Right lobe of liver (tissue), 6 donors: Measurements from ENCODE around the gene SPG11. TPM values are rescaled to one million over a fixed set of nuclear protein-coding genes. Genes with fewer than 3 reads are reported as not detected.

Experiments used
- ATAC-seq, 4 donors: fragments of 200-7000 bp; cut with Tn5 transposase; one replicate each; pipeline ENCODE4 v1.9.1; 2020; ENCODE audit warnings: mild to moderate bottlenecking in 4 of 4, moderate library complexity in 4 of 4
- DNase-seq, 3 donors: peaks; one replicate each; pipeline ENCODE4 v3.0.0-alpha.2; 2020
- H3K27ac ChIP-seq, 3 donors: fragments of 200-600 bp; one replicate each; pipeline ENCODE4 v1.8.0; 2022
- H3K27me3 ChIP-seq, 2 donors: fragments of 200-600 bp; one replicate each; pipeline ENCODE4 v1.8.0; 2022
- H3K36me3 ChIP-seq, 4 donors: fragments of 200-600 bp; sonication (generic) in 1 of 4; one replicate each; pipeline versions ENCODE4 v1.5.1 to v1.8.0; 2017 to 2022; ENCODE audit warnings: control low read depth in 1 of 4
- H3K4me1 ChIP-seq, 4 donors: fragments of 200-600 bp; sonication (generic) in 1 of 4; one replicate each; pipeline versions ENCODE4 v1.5.1 to v1.8.0; 2017 to 2022; ENCODE audit warnings: control low read depth in 1 of 4
- H3K4me3 ChIP-seq, 3 donors: fragments of 200-600 bp; one replicate each; pipeline ENCODE4 v1.8.0; 2022
- H3K9me3 ChIP-seq, 4 donors: fragments of 200-600 bp; sonication (generic) in 1 of 4; one replicate each; pipeline versions ENCODE4 v1.5.1 to v1.8.0; 2017 to 2022; ENCODE audit warnings: control low read depth in 1 of 4
- CTCF ChIP-seq, 4 donors: fragments of 200-600 bp in 3 of 4; fragments of 450-650 bp in 1 of 4; IDR thresholded peaks; one replicate each; pipeline versions ENCODE4 v1.5.1 to v1.8.0; 2016 to 2022; ENCODE audit warnings: antibody characterized with exemption in 4 of 4, mild to moderate bottlenecking in 2 of 4
- POLR2A ChIP-seq: fragments of 450-650 bp; IDR thresholded peaks from one replicate; pipeline ENCODE4 v1.6.1; 2017; ENCODE audit warnings: antibody characterized with exemption, mild to moderate bottlenecking
- WGBS: methylation state at CpG from one replicate; pipeline ENCODE4 v1.1.6; 2018; ENCODE audit warnings: low coverage, low lambda C conversion rate; ENCODE audit not compliant: insufficient coverage; ENCODE audit errors: missing lambda C conversion rate; 5-methylcytosine and 5-hydroxymethylcytosine counted together
- intact Hi-C, 2 donors: fragments of 100-400 bp; cut with DNase I; formaldehyde crosslinking; loops; one replicate each; pipeline versions ENCODE4 v1.11.2 to v1.14.1; 2022
- total RNA-seq, 6 experiments: library from RNA; depleted of rRNA in 2 of 6; stranded (reverse); fragments of >200 nt in 2 of 6; fragmentation: NEBNext Ultra II Directional in 3 of 6; extraction: Animal tissue kit (Norgen Biotek cat#: 25700) in 3 of 6; gene quantifications; one replicate each; pipeline versions ENCODE4 v1.1.0 to v1.2.4, GENCODE V29; 2016 to 2023
- donor health status: DM: no; HTN: yes; CAD: no.
- donor health status: DM: no; HTN: no; CAD: no.
- donor health status: DM: no; HTN: no; CAD: no.
- donor health status: DM: no; HTN: yes; CAD: no.
- donor health status: DM: no; HTN: yes; CAD: no.

Gene SPG11
- total RNA-seq, 6 experiments from 2014 or later = 35.4 to 55.6 (median 40.8) TPM

- TF ChIP-seq POLR2A (no peak), CTCF (IDR thresholded peaks at IDR 0.05) (no peak)
- H3K27ac ChIP-seq = no peak overlapping the region
- intact Hi-C loops = loop anchor here (10.0 kb wide), 1 partner anchor 66 kb away; the partner anchor contains the start of gene TRIM69 (in 2 of the 2)
These were observed 5.5 kb upstream of the SPG11 start for GRCh38 chr15:44668921-44669320.

DNA sequence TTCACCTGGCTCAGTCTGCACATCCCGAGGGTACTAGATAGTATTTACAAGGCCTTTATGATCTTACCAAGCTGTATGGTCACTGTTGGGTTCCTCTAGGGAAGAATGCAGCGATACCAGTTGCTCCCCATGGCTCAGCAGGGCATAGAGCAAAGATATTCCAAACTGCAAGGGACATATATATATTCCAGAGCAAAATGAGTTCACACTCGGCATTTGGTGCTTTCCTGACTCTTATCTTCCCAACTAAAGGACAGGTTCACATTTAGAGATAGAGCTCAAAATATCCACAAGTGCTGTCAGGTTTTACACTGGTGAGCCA, 3.5 kb upstream of the SPG11 start:
- H3K9me3 ChIP-seq = no peaks in the 10 kb centered on the region
- no peak overlapping the region for H3K4me3 ChIP-seq
- DNase-seq (no peak), ATAC-seq (no peak)
- H3K36me3 ChIP-seq = no peaks in the 10 kb centered on the region
- WGBS = 50% methylated on average over 3 of the region's 3 CpGs
- H3K27ac ChIP-seq = no peak overlapping the region
- TF ChIP-seq CTCF (IDR thresholded peaks at IDR 0.05) = no peak
- no peak for TF ChIP-seq POLR2A
- intact Hi-C loops = loop anchor here (10.0 kb wide), 1 partner anchor 68 kb away; the partner anchor contains the start of gene TRIM69 (in 2 of the 2)
- no peaks in the 10 kb centered on the region for H3K27me3 ChIP-seq
- peaks cover 0 to 11% (median 2%) of the 10 kb centered on the region in 4 donors for H3K4me1 ChIP-seq

More at GRCh38 chr15:44668921-44669320, 5.5 kb upstream of the SPG11 start:
- Histone ChIP-seq H3K9me3 (no peaks in the 10 kb centered on the region), H3K4me1 (peaks cover 0 to 3% (median 0%) of the 10 kb centered on the region in 4 donors), H3K27me3 (no peaks in the 10 kb centered on the region), H3K36me3 (no peaks in the 10 kb centered on the region), H3K4me3 (no peak overlapping the region)
- no peak for ATAC-seq
- WGBS = 35% methylated on average over 2 of the region's 2 CpGs
- DNase-seq = no peak

DNA sequence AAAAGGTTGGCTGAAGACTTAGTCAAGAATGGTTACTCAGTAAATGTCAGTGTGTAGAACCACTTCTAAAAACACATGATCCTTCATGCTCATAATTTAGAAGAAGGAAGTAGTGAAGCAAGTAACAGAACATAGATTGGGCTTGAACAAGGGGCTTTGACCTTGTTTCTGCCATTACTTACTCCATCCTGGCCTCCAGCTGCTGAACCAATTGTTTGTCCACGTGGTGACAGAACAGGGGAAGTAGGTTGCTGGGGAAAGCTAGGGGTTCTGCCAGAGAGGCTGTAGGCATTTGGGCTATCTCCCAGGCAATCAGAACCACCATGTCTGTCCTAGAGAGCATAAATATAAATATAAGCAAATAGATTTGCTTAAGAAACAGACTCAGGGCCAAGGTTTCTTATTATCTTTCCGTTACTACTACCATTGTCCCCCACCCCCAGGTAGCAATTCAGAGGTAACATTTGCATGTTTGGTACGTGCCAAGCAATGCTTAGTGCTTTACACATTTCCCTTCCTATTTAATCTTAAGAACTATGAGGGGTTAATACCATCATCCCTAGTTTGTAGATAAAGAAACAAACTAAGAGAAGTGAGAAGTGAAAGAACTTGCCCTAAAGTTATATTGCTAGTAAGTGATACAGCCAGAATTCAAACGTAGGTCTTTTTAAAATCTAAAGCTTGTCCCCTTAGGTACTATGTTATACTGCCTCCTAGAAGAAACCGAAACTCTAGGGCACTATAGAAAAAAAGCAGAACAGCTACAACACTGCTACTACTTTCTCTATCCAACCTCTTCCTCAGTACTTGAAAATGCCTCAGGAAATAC, 3.0 kb upstream of the SPG11 start:
- no peak overlapping the region for H3K27ac ChIP-seq
- 32% methylated on average over 5 of the region's 5 CpGs for WGBS
- ATAC-seq (no peak), DNase-seq (no peak)
- H3K36me3 ChIP-seq = no peaks in the 10 kb centered on the region
- intact Hi-C loops = loop anchor here (10.0 kb wide), 1 partner anchor 68 kb away; the partner anchor contains the start of gene TRIM69 (in 2 of the 2)
- TF ChIP-seq CTCF (IDR thresholded peaks at IDR 0.05) (no peak), POLR2A (no peak)
- no peak overlapping the region for H3K4me3 ChIP-seq
- H3K4me1 ChIP-seq = peaks cover 0 to 16% (median 5%) of the 10 kb centered on the region in 4 donors
- no peaks in the 10 kb centered on the region for H3K9me3 ChIP-seq
- H3K27me3 ChIP-seq = no peaks in the 10 kb centered on the region

DNA sequence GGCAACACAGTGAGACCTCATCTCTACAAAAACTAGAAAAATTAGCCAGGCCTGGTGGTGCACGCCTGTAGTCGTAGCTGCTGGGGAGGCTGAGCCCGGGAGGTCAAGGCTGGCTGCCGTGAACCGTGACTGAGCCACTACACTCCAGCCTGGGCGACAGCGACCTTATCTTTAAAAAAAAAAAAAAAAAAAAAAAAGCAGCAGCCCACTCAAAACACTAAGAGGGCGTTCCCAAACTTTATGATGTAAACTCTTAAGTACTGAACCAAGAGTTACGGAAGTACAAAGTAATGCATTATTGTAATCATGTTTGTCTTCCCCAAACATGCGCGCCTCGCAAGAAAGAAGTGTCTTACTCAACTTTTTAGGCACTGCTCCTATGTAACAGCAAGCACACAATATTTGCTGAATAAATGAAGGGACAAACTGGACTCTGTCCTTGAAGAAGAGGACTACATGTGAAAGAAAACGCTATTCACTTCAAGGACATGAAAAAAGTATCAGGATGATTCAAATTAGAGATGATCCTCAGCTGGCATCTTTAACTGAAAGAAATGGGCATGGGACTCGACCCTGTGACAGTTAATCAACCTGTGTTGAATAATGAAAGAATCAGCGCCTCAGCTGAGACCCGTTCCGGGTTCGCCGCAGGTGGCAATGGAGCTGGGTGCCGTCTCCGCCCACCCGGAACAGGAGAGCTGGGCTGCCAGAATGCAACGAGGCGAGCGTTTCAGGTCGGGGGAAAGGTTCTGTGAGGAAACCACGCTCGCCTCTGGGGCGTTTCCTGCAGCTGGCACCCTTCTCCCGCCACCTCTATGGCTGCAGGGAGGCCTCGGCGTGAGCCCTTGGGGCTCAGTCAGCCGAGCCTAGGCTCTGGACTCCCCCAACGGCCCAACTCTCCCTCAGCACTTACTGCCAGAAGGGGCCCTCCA, 718 bp downstream of the SPG11 start:
- DNase-seq (peak; percentile 81 to 84 (median 82)), ATAC-seq (peak; percentile 73 to 86 (median 79))
- intact Hi-C loops = loop anchor here (10.0 kb wide), 1 partner anchor 72 kb away; the partner anchor contains the start of gene TRIM69 (in 2 of the 2)
- TF ChIP-seq CTCF (IDR thresholded peaks at IDR 0.05) (no peak), POLR2A (no peak)
- H3K4me1 ChIP-seq = peaks cover 0 to 21% (median 5%) of the 10 kb centered on the region in 4 donors
- H3K36me3 ChIP-seq = peaks cover 0 to 23% (median 7%) of the 10 kb centered on the region in 4 donors
- peak overlapping the region; percentile 77 to 96 (median 90) for H3K4me3 ChIP-seq
- H3K27ac ChIP-seq = peak overlapping the region; percentile 92 to 99 (median 95)
- 3% methylated on average over 20 of the region's 34 CpGs for WGBS
- H3K9me3 ChIP-seq = no peaks in the 10 kb centered on the region
- no peaks in the 10 kb centered on the region for H3K27me3 ChIP-seq
